Tibial nerve (tissue), 4 donors: ENCODE measurements around the gene PSD4. TPM values are rescaled to one million over a fixed set of nuclear protein-coding genes. Genes with fewer than 3 reads are reported as not detected.

Experiments
- DNase-seq, 2 donors: peaks; one replicate each; pipeline ENCODE4 v3.0.0-alpha.2; 2019; ENCODE audit warnings: low spot score in 2 of 2
- H3K27ac ChIP-seq, 4 donors: fragments of 200-600 bp; sonication (generic) in 3 of 4; one replicate each; pipeline ENCODE4 v1.5.1; 2017 to 2019; ENCODE audit warnings: mild to moderate bottlenecking in 1 of 4
- H3K27me3 ChIP-seq, 2 donors: fragments of 200-600 bp; sonication (generic) in 1 of 2; one replicate each; pipeline versions ENCODE4 v1.5.1 to v1.6.0; 2017 to 2019
- H3K36me3 ChIP-seq, 3 donors: fragments of 200-600 bp; sonication (generic); one replicate each; pipeline ENCODE4 v1.5.1; 2018 to 2019
- H3K4me1 ChIP-seq, 4 donors: fragments of 200-600 bp; sonication (generic) in 3 of 4; one replicate each; pipeline ENCODE4 v1.5.1; 2017 to 2019
- H3K4me3 ChIP-seq, 4 donors: fragments of 200-600 bp; sonication (generic) in 3 of 4; one replicate each; pipeline ENCODE4 v1.5.1; 2017 to 2019; ENCODE audit warnings: mild to moderate bottlenecking in 1 of 4, moderate library complexity in 1 of 4
- H3K9me3 ChIP-seq, 4 donors: fragments of 200-600 bp; sonication (generic) in 3 of 4; one replicate each; pipeline ENCODE4 v1.5.1; 2017 to 2019
- CTCF ChIP-seq, 5 experiments: fragments of 200-600 bp in 3 of 5; fragments of 450-650 bp in 2 of 5; sonication (generic) in 3 of 5; IDR thresholded peaks; one replicate each; pipeline ENCODE4 v1.5.1; 2016 to 2019; ENCODE audit warnings: antibody characterized with exemption in 5 of 5, mild to moderate bottlenecking in 3 of 5, moderate library complexity in 2 of 5
- EP300 ChIP-seq, 2 donors: sonication (generic); formaldehyde crosslinking; IDR thresholded peaks; one replicate each; pipeline ENCODE4 v1.6.1; 2017; ENCODE audit warnings: antibody characterized with exemption in 2 of 2, mild to moderate bottlenecking in 1 of 2
- POLR2A ChIP-seq, 2 donors: fragments of 450-650 bp; IDR thresholded peaks; one replicate each; pipeline ENCODE4 v1.6.1; 2017; ENCODE audit warnings: antibody characterized with exemption in 2 of 2, mild to moderate bottlenecking in 2 of 2, moderate library complexity in 2 of 2
- WGBS, 2 donors: methylation state at CpG; one replicate each; pipeline ENCODE4 v1.1.5; 2018; 5-methylcytosine and 5-hydroxymethylcytosine counted together
- total RNA-seq, 4 donors: library from RNA; depleted of rRNA; stranded (reverse); fragments of >200 nt; gene quantifications; one replicate each; pipeline ENCODE4 v1.1.0, GENCODE V29; 2016

Gene PSD4
- total RNA-seq, 4 donors from 2014 or later = 8.7 to 20.7 (median 11.3) TPM

GRCh38 chr2:113255140-113256070 is 81.6 kb downstream of the PSD4 start:
- Histone ChIP-seq H3K27ac (no peak overlapping the region), H3K4me1 (peaks cover 0 to 5% (median 0%) of the 10 kb centered on the region in 4 donors), H3K4me3 (no peak overlapping the region), H3K27me3 (no peaks in the 10 kb centered on the region), H3K9me3 (no peaks in the 10 kb centered on the region), H3K36me3 (peaks cover 0 to 15% (median 0%) of the 10 kb centered on the region in 3 donors)
- TF ChIP-seq POLR2A (IDR thresholded peaks at IDR 0.05) = no peak
- no peak for TF ChIP-seq CTCF (IDR thresholded peaks at IDR 0.05)
- TF ChIP-seq EP300 (IDR thresholded peaks at IDR 0.05) = no peak
- no peak for DNase-seq
- 40 to 50% methylated on average over 4 of the region's 4 CpGs for WGBS, 2 donors

GRCh38 chr2:113257516-113258264 is 83.9 kb downstream of the PSD4 start:
- Histone ChIP-seq H3K4me3 (no peak overlapping the region), H3K27ac (no peak overlapping the region), H3K27me3 (no peaks in the 10 kb centered on the region), H3K4me1 (peaks cover 0 to 5% (median 0%) of the 10 kb centered on the region in 4 donors), H3K36me3 (peaks cover 0 to 15% (median 0%) of the 10 kb centered on the region in 3 donors), H3K9me3 (no peaks in the 10 kb centered on the region)
- TF ChIP-seq EP300 (IDR thresholded peaks at IDR 0.05) (peak in 1 of 2 donors; percentile 11), CTCF (IDR thresholded peaks at IDR 0.05) (no peak)
- 73 to 79% methylated on average over 7 of the region's 7 CpGs for WGBS, 2 donors
- no peak for DNase-seq

- 74 to 82% methylated on average over 6 of the region's 6 CpGs for WGBS, 2 donors
- H3K4me3 ChIP-seq = no peak overlapping the region
- peaks cover 0 to 5% (median 0%) of the 10 kb centered on the region in 4 donors for H3K4me1 ChIP-seq
- no peak for TF ChIP-seq CTCF (IDR thresholded peaks at IDR 0.05)
- no peak for TF ChIP-seq EP300 (IDR thresholded peaks at IDR 0.05)
- TF ChIP-seq POLR2A (IDR thresholded peaks at IDR 0.05) = no peak
- H3K9me3 ChIP-seq = no peaks in the 10 kb centered on the region
- no peaks in the 10 kb centered on the region for H3K27me3 ChIP-seq
- H3K36me3 ChIP-seq = peaks cover 0 to 15% (median 0%) of the 10 kb centered on the region in 3 donors
- H3K27ac ChIP-seq = no peak overlapping the region
- no peak for DNase-seq
Measured at GRCh38 chr2:113258471-113259147, 84.8 kb downstream of the PSD4 start.

Other genes with a start within 250 kb of the PSD4 start
- not detected for gene IL36G, start 196.0 kb upstream of the PSD4 start, total RNA-seq
- not detected for gene IL36A, start 168.5 kb upstream of the PSD4 start, total RNA-seq
- not detected for gene IL36B, start 121.1 kb upstream of the PSD4 start, total RNA-seq
- gene IL36RN, start 114.8 kb upstream of the PSD4 start, total RNA-seq = not detected
- not detected for gene IL1F10, start 106.0 kb upstream of the PSD4 start, total RNA-seq
- under 1 TPM in 1 of 4 donors, not detected in 3; 0.59 TPM for gene IL1RN, start 46.4 kb upstream of the PSD4 start, total RNA-seq
- gene PAX8, start 105.0 kb downstream of the PSD4 start, total RNA-seq = 10 to 100 TPM in 1 of 4 donors, 1 to 10 TPM in 3; 2.2 to 11.4 (median 5.2) TPM